RWPE2 (cell line): ENCODE data around the gene HOXC11.
A peak's percentile ranks its signal among the peaks of the same experiment; 100 is the strongest.

ENCODE experiments used
- ATAC-seq: fragments of 200-7000 bp; cut with Tn5 transposase; 3 replicates; pipeline ENCODE4 v1.9.1; 2021; ENCODE audit warnings: low read depth
- DNase-seq: peaks from one replicate; pipeline ENCODE4 v3.0.0-alpha.2; 2020; ENCODE audit warnings: low spot score
- H3K27ac ChIP-seq: fragments of 450-650 bp; 2 replicates; pipeline ENCODE4 v1.5.1; 2017; ENCODE audit warnings: mild to moderate bottlenecking; ENCODE audit not compliant: poor library complexity, severe bottlenecking
- H3K27me3 ChIP-seq: fragments of 250-450 bp; sonication (Bioruptor Pico); 2 replicates; pipeline ENCODE4 v1.5.1; 2021; ENCODE audit warnings: mild to moderate bottlenecking, moderate library complexity; ENCODE audit not compliant: insufficient read depth, poor library complexity, severe bottlenecking
- H3K36me3 ChIP-seq: fragments of 250-450 bp; sonication (Bioruptor Pico); 2 replicates; pipeline ENCODE4 v1.5.1; 2020; ENCODE audit warnings: low read depth, mild to moderate bottlenecking, moderate library complexity
- H3K4me1 ChIP-seq: fragments of 250-450 bp; sonication (Bioruptor Pico); 2 replicates; pipeline ENCODE4 v1.5.1; 2021; ENCODE audit warnings: mild to moderate bottlenecking, moderate library complexity; ENCODE audit not compliant: insufficient read depth, poor library complexity, severe bottlenecking
- H3K4me3 ChIP-seq: fragments of 250-450 bp; sonication (Bioruptor Pico); 2 replicates; pipeline ENCODE4 v1.5.1; 2021; ENCODE audit warnings: mild to moderate bottlenecking, moderate library complexity; ENCODE audit not compliant: severe bottlenecking
- H3K9me3 ChIP-seq: fragments of 250-450 bp; sonication (Bioruptor Pico); 2 replicates; pipeline ENCODE4 v1.5.1; 2021; ENCODE audit warnings: mild to moderate bottlenecking, moderate library complexity; ENCODE audit not compliant: severe bottlenecking
- TF ChIP-seq, protein P1 (sequence below): fragments of 450-650 bp; IDR thresholded peaks from one replicate; pipeline ENCODE4 v1.5.1; 2017; ENCODE audit warnings: mild to moderate bottlenecking, moderate library complexity; ENCODE audit not compliant: poor library complexity, severe bottlenecking

The HOXC11 gene

GRCh38 chr12:53972152-53972702 lies 699 bp upstream of the HOXC11 start:
- Histone ChIP-seq H3K27me3 (peaks cover 92% of the 10 kb centered on the region), H3K4me1 (no peaks in the 10 kb centered on the region), H3K9me3 (no peaks in the 10 kb centered on the region), H3K27ac (no peak overlapping the region), H3K36me3 (no peaks in the 10 kb centered on the region), H3K4me3 (no peak overlapping the region)
- TF ChIP-seq, protein P1, sequence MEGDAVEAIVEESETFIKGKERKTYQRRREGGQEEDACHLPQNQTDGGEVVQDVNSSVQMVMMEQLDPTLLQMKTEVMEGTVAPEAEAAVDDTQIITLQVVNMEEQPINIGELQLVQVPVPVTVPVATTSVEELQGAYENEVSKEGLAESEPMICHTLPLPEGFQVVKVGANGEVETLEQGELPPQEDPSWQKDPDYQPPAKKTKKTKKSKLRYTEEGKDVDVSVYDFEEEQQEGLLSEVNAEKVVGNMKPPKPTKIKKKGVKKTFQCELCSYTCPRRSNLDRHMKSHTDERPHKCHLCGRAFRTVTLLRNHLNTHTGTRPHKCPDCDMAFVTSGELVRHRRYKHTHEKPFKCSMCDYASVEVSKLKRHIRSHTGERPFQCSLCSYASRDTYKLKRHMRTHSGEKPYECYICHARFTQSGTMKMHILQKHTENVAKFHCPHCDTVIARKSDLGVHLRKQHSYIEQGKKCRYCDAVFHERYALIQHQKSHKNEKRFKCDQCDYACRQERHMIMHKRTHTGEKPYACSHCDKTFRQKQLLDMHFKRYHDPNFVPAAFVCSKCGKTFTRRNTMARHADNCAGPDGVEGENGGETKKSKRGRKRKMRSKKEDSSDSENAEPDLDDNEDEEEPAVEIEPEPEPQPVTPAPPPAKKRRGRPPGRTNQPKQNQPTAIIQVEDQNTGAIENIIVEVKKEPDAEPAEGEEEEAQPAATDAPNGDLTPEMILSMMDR: no peak
- DNase-seq (no peak), ATAC-seq (no peak)

- Histone ChIP-seq H3K9me3 (no peaks in the 10 kb centered on the region), H3K27me3 (peaks cover 89% of the 10 kb centered on the region), H3K36me3 (no peaks in the 10 kb centered on the region), H3K27ac (peak overlapping the region; percentile 3), H3K4me1 (peaks cover 2% of the 10 kb centered on the region), H3K4me3 (peak overlapping the region; percentile 35)
- peak; percentile 58 for ATAC-seq
- DNase-seq: peak; percentile 42
- TF ChIP-seq, protein P1: no peak
These were observed 513 bp downstream of the HOXC11 start for GRCh38 chr12:53973236-53974042.

GRCh38 chr12:53974084-53975063 lies 1.4 kb downstream of the HOXC11 start, which contains the start of gene HOTAIR:
Gene HOTAIR, minus strand, starts transcription at chr12:53974954.
- TF ChIP-seq, protein P1: no peak
- Histone ChIP-seq H3K4me1 (peaks cover 6% of the 10 kb centered on the region), H3K4me3 (peak within 1 kb of the TSS; percentile 35), H3K36me3 (no peaks in the 10 kb centered on the region), H3K27ac (peak within 1 kb of the TSS; percentile 3), H3K27me3 (peaks cover 89% of the 10 kb centered on the region), H3K9me3 (no peaks in the 10 kb centered on the region)
- ATAC-seq (peak; percentile 73), DNase-seq (no peak)

DNA sequence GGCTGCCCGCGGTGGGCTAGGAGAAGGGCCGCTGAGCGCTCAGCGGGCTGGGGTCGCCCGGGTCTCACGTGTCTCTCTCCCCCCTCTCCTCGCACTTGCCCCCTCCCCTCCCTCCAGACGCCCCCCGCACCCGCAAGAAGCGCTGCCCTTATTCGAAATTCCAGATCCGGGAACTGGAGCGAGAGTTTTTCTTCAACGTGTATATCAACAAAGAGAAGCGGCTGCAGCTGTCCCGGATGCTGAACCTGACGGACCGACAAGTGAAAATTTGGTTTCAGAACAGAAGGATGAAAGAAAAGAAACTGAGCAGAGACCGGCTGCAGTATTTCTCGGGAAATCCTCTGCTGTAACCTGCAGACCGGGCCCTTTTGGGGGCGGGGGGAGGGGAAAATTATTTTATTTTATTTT lies 2.1 kb downstream of the HOXC11 start:
- Histone ChIP-seq H3K36me3 (no peaks in the 10 kb centered on the region), H3K9me3 (no peaks in the 10 kb centered on the region), H3K27ac (no peak overlapping the region), H3K4me1 (peaks cover 6% of the 10 kb centered on the region), H3K4me3 (peak overlapping the region; percentile 35), H3K27me3 (peaks cover 89% of the 10 kb centered on the region)
- ATAC-seq (no peak), DNase-seq (no peak)
- TF ChIP-seq, protein P1: no peak
